PFSK-1 (cell line): ENCODE results near the gene RYR3.

Experiments
- POLR2AphosphoS5 ChIP-seq: IDR thresholded peaks from 2 replicates; pipeline ENCODE4 v1.6.1; 2012; ENCODE audit warnings: low read depth, mild to moderate bottlenecking, control low read depth, low read length, moderate library complexity
- TAF1 ChIP-seq: IDR thresholded peaks from 2 replicates; pipeline ENCODE4 v1.6.1; 2012; ENCODE audit warnings: low read length, control low read depth, borderline replicate concordance; ENCODE audit not compliant: insufficient read depth
- TF ChIP-seq, protein P1 (sequence below), 2 experiments: IDR thresholded peaks; 2 replicates each; pipeline versions ENCODE4 v1.6.1 to v1.8.0; 2011 to 2012; ENCODE audit warnings: low read depth in 2 of 2, low read length in 2 of 2, control low read depth in 1 of 2, inconsistent platforms in 1 of 2, mild to moderate bottlenecking in 1 of 2, moderate library complexity in 1 of 2; ENCODE audit not compliant: insufficient read depth in 1 of 2

- no peak for TF ChIP-seq POLR2AphosphoS5
- no peak for TF ChIP-seq TAF1
- TF ChIP-seq, protein P1, sequence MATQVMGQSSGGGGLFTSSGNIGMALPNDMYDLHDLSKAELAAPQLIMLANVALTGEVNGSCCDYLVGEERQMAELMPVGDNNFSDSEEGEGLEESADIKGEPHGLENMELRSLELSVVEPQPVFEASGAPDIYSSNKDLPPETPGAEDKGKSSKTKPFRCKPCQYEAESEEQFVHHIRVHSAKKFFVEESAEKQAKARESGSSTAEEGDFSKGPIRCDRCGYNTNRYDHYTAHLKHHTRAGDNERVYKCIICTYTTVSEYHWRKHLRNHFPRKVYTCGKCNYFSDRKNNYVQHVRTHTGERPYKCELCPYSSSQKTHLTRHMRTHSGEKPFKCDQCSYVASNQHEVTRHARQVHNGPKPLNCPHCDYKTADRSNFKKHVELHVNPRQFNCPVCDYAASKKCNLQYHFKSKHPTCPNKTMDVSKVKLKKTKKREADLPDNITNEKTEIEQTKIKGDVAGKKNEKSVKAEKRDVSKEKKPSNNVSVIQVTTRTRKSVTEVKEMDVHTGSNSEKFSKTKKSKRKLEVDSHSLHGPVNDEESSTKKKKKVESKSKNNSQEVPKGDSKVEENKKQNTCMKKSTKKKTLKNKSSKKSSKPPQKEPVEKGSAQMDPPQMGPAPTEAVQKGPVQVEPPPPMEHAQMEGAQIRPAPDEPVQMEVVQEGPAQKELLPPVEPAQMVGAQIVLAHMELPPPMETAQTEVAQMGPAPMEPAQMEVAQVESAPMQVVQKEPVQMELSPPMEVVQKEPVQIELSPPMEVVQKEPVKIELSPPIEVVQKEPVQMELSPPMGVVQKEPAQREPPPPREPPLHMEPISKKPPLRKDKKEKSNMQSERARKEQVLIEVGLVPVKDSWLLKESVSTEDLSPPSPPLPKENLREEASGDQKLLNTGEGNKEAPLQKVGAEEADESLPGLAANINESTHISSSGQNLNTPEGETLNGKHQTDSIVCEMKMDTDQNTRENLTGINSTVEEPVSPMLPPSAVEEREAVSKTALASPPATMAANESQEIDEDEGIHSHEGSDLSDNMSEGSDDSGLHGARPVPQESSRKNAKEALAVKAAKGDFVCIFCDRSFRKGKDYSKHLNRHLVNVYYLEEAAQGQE (IDR thresholded peaks at IDR 0.05; ENCODE audit: insufficient read depth in 1 of 2, low read depth in 2 of 2, low read length in 2 of 2) = no peak
Measured at GRCh38 chr15:33671456-33671855, 360.7 kb downstream of the RYR3 start.
